HCT116 (cell line): ENCODE results near the gene TMEM135. TPM values are rescaled to one million over a fixed set of nuclear protein-coding genes. Genes with fewer than 3 reads are reported as not detected.

Experiments
- ATAC-seq: fragments of 200-7000 bp; cut with Tn5 transposase; 2 replicates; pipeline ENCODE4 v1.9.1; 2020; ENCODE audit warnings: mild to moderate bottlenecking, moderate library complexity
- BruUV-seq: library from RNA; stranded (reverse); fragments of 400-500 nt; replicated peaks from 2 replicates; lab custom pipeline; 2021; lab: Mats Ljungman, UMichigan
- CTCF ChIA-PET: fragments of 300-600 bp; sonication (Branson Sonifier 250); formaldehyde crosslinking; loops from one replicate; lab custom pipeline; 2021; ENCODE audit warnings: antibody characterized with exemption; lab: Charles Lee
- POLR2A ChIA-PET: fragments of 300-600, 350-600 bp; sonication (Branson Sonifier 250); formaldehyde crosslinking; loops from one replicate; lab custom pipeline; 2021; ENCODE audit warnings: antibody characterized with exemption; lab: Charles Lee
- RAD21 ChIA-PET, 2 experiments: fragments of 300-600 bp; sonication (Branson Sonifier 250); formaldehyde crosslinking; loops; one replicate each; lab custom pipeline; 2023; ENCODE audit warnings: low total read pairs in 2 of 2; ENCODE audit not compliant: uncharacterized antibody in 2 of 2, unreplicated experiment in 2 of 2, low non-redundant PET in 1 of 2; lab: Charles Lee
- DNase-seq: peaks from one replicate; pipeline ENCODE4 v3.0.0-alpha.2; 2010; ENCODE audit warnings: low read depth, low spot score
- H2AFZ ChIP-seq: fragments of 200-600 bp; shearing (Covaris generic), sonication (generic); 2 replicates; pipeline ENCODE4 v1.6.1; 2017; ENCODE audit warnings: low read depth, mixed run types, mixed read lengths, antibody characterized with exemption, low read length; ENCODE audit not compliant: poor library complexity, severe bottlenecking
- H3K27ac ChIP-seq: 2 replicates; pipeline ENCODE4 v1.5.1; 2012; ENCODE audit warnings: low read depth, low read length
- H3K27me3 ChIP-seq: fragments of 200-600 bp; sonication (generic); 2 replicates; pipeline ENCODE4 v1.6.1; 2016; ENCODE audit warnings: mixed run types, low read length, mixed read lengths; ENCODE audit not compliant: insufficient read depth
- H3K36me3 ChIP-seq, 2 experiments: fragments of 200-500 bp in 1 of 2; fragments of 200-600 bp in 1 of 2; sonication (Bioruptor generic) in 1 of 2; sonication (generic) in 1 of 2; 2 replicates each; pipeline versions ENCODE4 v1.5.1 to v1.6.1; 2014 to 2016; ENCODE audit warnings: low read length in 2 of 2, inconsistent platforms in 1 of 2, mixed read lengths in 1 of 2, mixed run types in 1 of 2; ENCODE audit not compliant: insufficient read depth in 2 of 2, control insufficient read depth in 1 of 2
- H3K4me1 ChIP-seq, 2 experiments: fragments of 200-600 bp in 1 of 2; sonication (generic) in 1 of 2; 2 replicates each; pipeline versions ENCODE4 v1.5.1 to v1.6.1; 2012 to 2017; ENCODE audit warnings: low read length in 2 of 2, inconsistent platforms in 1 of 2, mild to moderate bottlenecking in 1 of 2, mixed read lengths in 1 of 2, mixed run types in 1 of 2, moderate library complexity in 1 of 2; ENCODE audit not compliant: insufficient read depth in 2 of 2, control insufficient read depth in 1 of 2
- H3K4me2 ChIP-seq: fragments of 200-600 bp; sonication (generic); 2 replicates; pipeline ENCODE4 v1.6.1; 2017; ENCODE audit warnings: mixed run types, low read length, mixed read lengths
- H3K4me3 ChIP-seq, 2 experiments: fragments of 200-600 bp in 1 of 2; sonication (generic) in 1 of 2; replicated peaks in 1 of 2; 2 replicates each; pipeline ENCODE4 v1.5.1; 2011 to 2016; ENCODE audit warnings: low read length in 2 of 2, control low read depth in 1 of 2, low read depth in 1 of 2, mild to moderate bottlenecking in 1 of 2, mixed read lengths in 1 of 2, mixed run types in 1 of 2
- H3K79me2 ChIP-seq: fragments of 200-600 bp; sonication (generic); 2 replicates; pipeline ENCODE4 v1.6.1; 2017; ENCODE audit warnings: mild to moderate bottlenecking, mixed run types, low read length, moderate library complexity, mixed read lengths; ENCODE audit not compliant: insufficient read depth
- H3K9ac ChIP-seq: fragments of 200-600 bp; sonication (generic); 2 replicates; pipeline ENCODE4 v1.6.1; 2016; ENCODE audit warnings: low read length, mixed read lengths
- H3K9me2 ChIP-seq: fragments of 200-600 bp; sonication (generic), shearing (Covaris generic); 2 replicates; pipeline ENCODE4 v1.6.1; 2017; ENCODE audit warnings: mixed run types, mild to moderate bottlenecking, moderate library complexity; ENCODE audit not compliant: insufficient read depth
- H3K9me3 ChIP-seq, 2 experiments: fragments of 200-500 bp in 1 of 2; fragments of 200-600 bp in 1 of 2; sonication (Bioruptor generic) in 1 of 2; sonication (generic) in 1 of 2; 2 replicates each; pipeline ENCODE4 v1.6.1; 2014 to 2017; ENCODE audit warnings: low read length in 2 of 2, mixed read lengths in 2 of 2, inconsistent platforms in 1 of 2, low read depth in 1 of 2, mild to moderate bottlenecking in 1 of 2, mixed run types in 1 of 2, moderate library complexity in 1 of 2; ENCODE audit not compliant: control insufficient read depth in 1 of 2, insufficient read depth in 1 of 2
- H4K20me1 ChIP-seq: fragments of 200-600 bp; sonication (generic), shearing (Covaris generic); 2 replicates; pipeline ENCODE4 v1.6.1; 2017; ENCODE audit warnings: mixed run types, mild to moderate bottlenecking, moderate library complexity; ENCODE audit not compliant: insufficient read depth
- CBX3 ChIP-seq: IDR thresholded peaks from 2 replicates; pipeline ENCODE4 v1.6.1; 2012; ENCODE audit warnings: low read depth
- CEBPB ChIP-seq: IDR thresholded peaks from 2 replicates; pipeline ENCODE4 v1.6.1; 2012; ENCODE audit warnings: low read depth
- ELF1 ChIP-seq: IDR thresholded peaks from 2 replicates; pipeline ENCODE4 v1.6.1; 2012; ENCODE audit warnings: low read depth, borderline replicate concordance
- EZH2 ChIP-seq: fragments of 200-600 bp; sonication (generic); IDR thresholded peaks from 2 replicates; pipeline ENCODE4 v1.6.1; 2017; ENCODE audit warnings: antibody characterized with exemption, mixed run types
- FOSL1 ChIP-seq: IDR thresholded peaks from 2 replicates; pipeline ENCODE4 v1.6.1; 2012; ENCODE audit warnings: low read depth
- JUND ChIP-seq: IDR thresholded peaks from 2 replicates; pipeline ENCODE4 v1.6.1; 2012
- POLR2A ChIP-seq: IDR thresholded peaks from 2 replicates; pipeline ENCODE4 v1.7.0; 2011; ENCODE audit warnings: borderline replicate concordance; ENCODE audit not compliant: insufficient read depth, insufficient read length; ENCODE audit errors: extremely low read depth
- RAD21 ChIP-seq: IDR thresholded peaks from 2 replicates; pipeline ENCODE4 v1.6.1; 2012; ENCODE audit warnings: low read depth, mild to moderate bottlenecking
- SIN3A ChIP-seq: IDR thresholded peaks from 2 replicates; pipeline ENCODE4 v1.6.1; 2012; ENCODE audit warnings: low read depth
- SP1 ChIP-seq: IDR thresholded peaks from 2 replicates; pipeline ENCODE4 v1.6.1; 2012; ENCODE audit warnings: low read depth
- SRF ChIP-seq: IDR thresholded peaks from 2 replicates; pipeline ENCODE4 v1.6.1; 2012; ENCODE audit warnings: low read depth
- TCF7L2 ChIP-seq: IDR thresholded peaks from 2 replicates; pipeline ENCODE4 v1.7.0; 2011; ENCODE audit warnings: borderline replicate concordance, inconsistent platforms; ENCODE audit not compliant: insufficient read depth, insufficient read length; ENCODE audit errors: extremely low read depth
- YY1 ChIP-seq: IDR thresholded peaks from 2 replicates; pipeline ENCODE4 v1.6.1; 2011; ENCODE audit warnings: low read length, low read depth, moderate library complexity, mild to moderate bottlenecking; ENCODE audit not compliant: insufficient replicate concordance; ENCODE audit errors: extremely low read depth
- ZNF274 ChIP-seq: fragments of 200-500 bp; sonication (Bioruptor generic); IDR thresholded peaks from 2 replicates; pipeline ENCODE4 v1.6.1; 2014; ENCODE audit warnings: mild to moderate bottlenecking, low read depth, low read length, inconsistent platforms
- intact Hi-C: fragments of 100-400 bp; cut with micrococcal nuclease; formaldehyde crosslinking; loops from 2 replicates; pipeline ENCODE4 v1.10.0; 2022
- total RNA-seq: library from RNA; stranded (reverse); gene quantifications from one replicate; pipeline ENCODE4 v1.2.1, GENCODE V29; 2021; ENCODE audit not compliant: unreplicated experiment
- TF ChIP-seq, protein P1 (sequence below): IDR thresholded peaks from 2 replicates; pipeline ENCODE4 v1.6.1; 2012
- TF ChIP-seq, protein P2 (sequence below): IDR thresholded peaks from 2 replicates; pipeline ENCODE4 v1.6.1; 2012
- TF ChIP-seq, protein P3 (sequence below), 3 experiments: fragments of 200-600 bp in 1 of 3; sonication (generic) in 1 of 3; IDR thresholded peaks in 2 of 3; conservative IDR thresholded peaks in 1 of 3; 2 replicates each; pipeline ENCODE4 v1.5.1; 2012 to 2017; ENCODE audit warnings: low read depth in 2 of 3, low read length in 2 of 3, antibody characterized with exemption in 1 of 3, borderline replicate concordance in 1 of 3, control low read depth in 1 of 3, mild to moderate bottlenecking in 1 of 3, mixed read lengths in 1 of 3, mixed run types in 1 of 3, moderate library complexity in 1 of 3; ENCODE audit not compliant: insufficient read depth in 1 of 3
- TF ChIP-seq, protein P4 (sequence below): IDR thresholded peaks from 2 replicates; pipeline ENCODE4 v1.6.1; 2011; ENCODE audit warnings: mild to moderate bottlenecking, low read length, moderate library complexity; ENCODE audit not compliant: insufficient replicate concordance; ENCODE audit errors: extremely low read depth

TMEM135 gene
- total RNA-seq, 1 experiment from 2014 or later = 50.6 TPM

DNA sequence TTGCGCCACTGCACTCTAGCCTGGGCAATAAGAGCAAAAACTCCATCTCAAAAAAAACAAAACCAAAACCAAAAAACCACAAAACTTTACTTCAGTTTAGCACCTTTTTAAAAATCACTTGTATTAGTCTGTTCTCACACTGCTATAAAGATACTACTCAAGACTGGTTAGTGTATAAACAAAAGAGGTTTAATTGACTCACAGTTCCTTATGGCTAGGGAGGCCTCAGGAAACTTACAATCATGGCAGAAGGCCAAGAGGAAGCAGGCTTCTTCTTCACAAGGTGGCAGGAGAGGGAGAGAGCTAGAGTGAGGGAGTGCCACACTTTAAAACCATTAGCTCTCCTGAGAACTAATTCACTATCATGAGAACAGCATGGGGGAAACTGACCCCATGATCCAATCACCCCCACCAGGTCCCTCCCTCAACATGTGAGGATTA is 261.3 kb downstream of the TMEM135 start (continued):
- TF ChIP-seq, protein P1, sequence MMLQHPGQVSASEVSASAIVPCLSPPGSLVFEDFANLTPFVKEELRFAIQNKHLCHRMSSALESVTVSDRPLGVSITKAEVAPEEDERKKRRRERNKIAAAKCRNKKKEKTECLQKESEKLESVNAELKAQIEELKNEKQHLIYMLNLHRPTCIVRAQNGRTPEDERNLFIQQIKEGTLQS = no peak
- TF ChIP-seq TCF7L2 = no peak
- no peak for TF ChIP-seq CBX3

DNA sequence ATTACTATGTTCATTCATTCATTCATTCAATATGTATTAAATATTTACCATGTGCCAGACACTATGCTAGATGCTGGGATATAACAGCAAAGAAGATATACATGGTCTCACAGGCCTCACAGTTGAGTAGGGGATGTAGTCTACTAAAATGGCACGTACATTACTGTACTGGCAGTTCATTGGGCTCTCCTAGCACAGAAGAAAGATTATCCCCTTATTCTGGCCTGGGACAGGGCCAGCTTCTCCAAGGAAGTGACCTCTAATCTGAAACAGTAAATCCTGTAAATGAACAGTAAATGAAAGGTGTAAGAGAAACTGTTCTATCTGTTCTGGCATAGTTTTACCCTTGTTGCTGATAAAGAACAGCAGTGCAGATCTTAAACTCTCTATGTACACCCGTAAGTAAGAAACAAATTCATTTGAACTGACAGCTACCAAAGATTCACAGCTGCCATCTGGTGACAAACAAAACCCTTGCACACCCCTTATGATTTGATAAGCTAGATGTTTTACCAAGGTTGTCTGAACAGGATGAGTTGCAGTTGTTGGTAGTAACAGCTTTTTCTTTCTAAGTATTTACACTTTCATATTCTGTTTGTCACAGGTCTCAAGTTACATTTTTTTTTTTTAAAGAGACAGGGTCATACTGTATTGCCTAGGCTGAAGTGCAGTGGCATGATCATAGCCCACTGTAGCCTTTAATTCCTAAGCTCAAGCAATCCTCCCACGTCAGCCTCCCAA is 263.1 kb downstream of the TMEM135 start:
- ChIA-PET RAD21 (interaction anchor here in 1 of 2 experiments (0.5 kb wide), 1 partner anchor 31 kb away, joined by 3 read pairs; no protein-coding TSS in a partner anchor), POLR2A (no interaction called here), CTCF (interaction anchor here (1.0 kb wide), 1 partner anchor 361 kb away, joined by 3 read pairs; no protein-coding TSS in a partner anchor)
- Histone ChIP-seq H3K9me2 (no peaks in the 10 kb centered on the region), H3K27ac (no peak overlapping the region), H3K9ac (no peak overlapping the region), H3K4me2 (no peak overlapping the region), H3K9me3 (no peaks in the 10 kb centered on the region), H3K27me3 (no peaks in the 10 kb centered on the region), H3K79me2 (no peaks in the 10 kb centered on the region)
- DNase-seq = no peak
- intact Hi-C loops = no loop called here
- no TSS peak for BruUV-seq
- TF ChIP-seq, protein P2, sequence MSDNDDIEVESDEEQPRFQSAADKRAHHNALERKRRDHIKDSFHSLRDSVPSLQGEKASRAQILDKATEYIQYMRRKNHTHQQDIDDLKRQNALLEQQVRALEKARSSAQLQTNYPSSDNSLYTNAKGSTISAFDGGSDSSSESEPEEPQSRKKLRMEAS = no peak
- TF ChIP-seq TCF7L2 = no peak
- no peak for TF ChIP-seq YY1
- no peak for TF ChIP-seq ELF1
- no peak for TF ChIP-seq JUND
- TF ChIP-seq, protein P3, sequence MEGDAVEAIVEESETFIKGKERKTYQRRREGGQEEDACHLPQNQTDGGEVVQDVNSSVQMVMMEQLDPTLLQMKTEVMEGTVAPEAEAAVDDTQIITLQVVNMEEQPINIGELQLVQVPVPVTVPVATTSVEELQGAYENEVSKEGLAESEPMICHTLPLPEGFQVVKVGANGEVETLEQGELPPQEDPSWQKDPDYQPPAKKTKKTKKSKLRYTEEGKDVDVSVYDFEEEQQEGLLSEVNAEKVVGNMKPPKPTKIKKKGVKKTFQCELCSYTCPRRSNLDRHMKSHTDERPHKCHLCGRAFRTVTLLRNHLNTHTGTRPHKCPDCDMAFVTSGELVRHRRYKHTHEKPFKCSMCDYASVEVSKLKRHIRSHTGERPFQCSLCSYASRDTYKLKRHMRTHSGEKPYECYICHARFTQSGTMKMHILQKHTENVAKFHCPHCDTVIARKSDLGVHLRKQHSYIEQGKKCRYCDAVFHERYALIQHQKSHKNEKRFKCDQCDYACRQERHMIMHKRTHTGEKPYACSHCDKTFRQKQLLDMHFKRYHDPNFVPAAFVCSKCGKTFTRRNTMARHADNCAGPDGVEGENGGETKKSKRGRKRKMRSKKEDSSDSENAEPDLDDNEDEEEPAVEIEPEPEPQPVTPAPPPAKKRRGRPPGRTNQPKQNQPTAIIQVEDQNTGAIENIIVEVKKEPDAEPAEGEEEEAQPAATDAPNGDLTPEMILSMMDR (IDR thresholded peaks at IDR 0.05 in 2 of 3, conservative IDR thresholded peaks at IDR 0.05 in 1 of 3; ENCODE audit: borderline replicate concordance in 1 of 3, insufficient read depth in 1 of 3, low read depth in 2 of 3, low read length in 2 of 3) = no peak
- TF ChIP-seq ZNF274 = no peak
- TF ChIP-seq CEBPB = no peak
- no peak for TF ChIP-seq SIN3A
- TF ChIP-seq CBX3 = no peak
- no peak for TF ChIP-seq EZH2
- TF ChIP-seq POLR2A = no peak
- TF ChIP-seq, protein P1 = no peak
- TF ChIP-seq, protein P4, sequence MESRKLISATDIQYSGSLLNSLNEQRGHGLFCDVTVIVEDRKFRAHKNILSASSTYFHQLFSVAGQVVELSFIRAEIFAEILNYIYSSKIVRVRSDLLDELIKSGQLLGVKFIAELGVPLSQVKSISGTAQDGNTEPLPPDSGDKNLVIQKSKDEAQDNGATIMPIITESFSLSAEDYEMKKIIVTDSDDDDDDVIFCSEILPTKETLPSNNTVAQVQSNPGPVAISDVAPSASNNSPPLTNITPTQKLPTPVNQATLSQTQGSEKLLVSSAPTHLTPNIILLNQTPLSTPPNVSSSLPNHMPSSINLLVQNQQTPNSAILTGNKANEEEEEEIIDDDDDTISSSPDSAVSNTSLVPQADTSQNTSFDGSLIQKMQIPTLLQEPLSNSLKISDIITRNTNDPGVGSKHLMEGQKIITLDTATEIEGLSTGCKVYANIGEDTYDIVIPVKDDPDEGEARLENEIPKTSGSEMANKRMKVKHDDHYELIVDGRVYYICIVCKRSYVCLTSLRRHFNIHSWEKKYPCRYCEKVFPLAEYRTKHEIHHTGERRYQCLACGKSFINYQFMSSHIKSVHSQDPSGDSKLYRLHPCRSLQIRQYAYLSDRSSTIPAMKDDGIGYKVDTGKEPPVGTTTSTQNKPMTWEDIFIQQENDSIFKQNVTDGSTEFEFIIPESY = no peak
- TF ChIP-seq SP1 = no peak
- TF ChIP-seq RAD21 = no peak
- no peak for TF ChIP-seq FOSL1
- no peak for TF ChIP-seq SRF
- TF ChIP-seq, all 23 proteins: peak for 0
- Histone ChIP-seq H3K4me3 (no peak overlapping the region), H3K4me1 (no peaks in the 10 kb centered on the region), H3K36me3 (no peaks in the 10 kb centered on the region), H2AFZ (no peak overlapping the region), H4K20me1 (no peaks in the 10 kb centered on the region; the same call in 1 of the 2 replicates)
- ATAC-seq = no peak
